Lower leg skin (tissue), 4 donors: ENCODE measurements around the gene DOK7. TPM values are rescaled to one million over a fixed set of nuclear protein-coding genes. Genes with fewer than 3 reads are reported as not detected.

ENCODE experiments used
- DNase-seq, 2 donors: peaks; one replicate each; pipeline ENCODE4 v3.0.0-alpha.2; 2019; ENCODE audit warnings: low spot score in 2 of 2
- H3K4me3 ChIP-seq: fragments of 200-600 bp; sonication (generic); 2 replicates; pipeline ENCODE4 v1.5.1; 2017; ENCODE audit warnings: mild to moderate bottlenecking, low read depth; ENCODE audit not compliant: poor library complexity, severe bottlenecking
- CTCF ChIP-seq, 3 donors: fragments of 450-650 bp; IDR thresholded peaks; one replicate each; pipeline ENCODE4 v1.5.1; 2016; ENCODE audit warnings: antibody characterized with exemption in 3 of 3, mild to moderate bottlenecking in 3 of 3, moderate library complexity in 2 of 3
- POLR2A ChIP-seq, 2 donors: fragments of 450-650 bp; IDR thresholded peaks; one replicate each; pipeline ENCODE4 v1.6.1; 2016 to 2017; ENCODE audit warnings: antibody characterized with exemption in 2 of 2, mild to moderate bottlenecking in 1 of 2, moderate library complexity in 1 of 2
- WGBS, 2 donors: methylation state at CpG; one replicate each; pipeline ENCODE4 v1.1.5; 2018; 5-methylcytosine and 5-hydroxymethylcytosine counted together
- intact Hi-C: fragments of 100-400 bp; cut with DNase I; formaldehyde crosslinking; loops from one replicate; pipeline ENCODE4 v1.15.0; 2023; ENCODE audit warnings: low total_unique reads
- total RNA-seq, 4 donors: library from RNA; depleted of rRNA; stranded (reverse); fragments of >200 nt; gene quantifications; one replicate each; pipeline ENCODE4 v1.1.0, GENCODE V29; 2016

The DOK7 gene
- total RNA-seq, 4 donors from 2014 or later: 1.9 to 9.8 (median 5.9) TPM

GRCh38 chr4:3437998-3438846 is 24.9 kb upstream of the DOK7 start:
- no peak for TF ChIP-seq POLR2A (IDR thresholded peaks at IDR 0.05)
- no peak for TF ChIP-seq CTCF (IDR thresholded peaks at IDR 0.05)
- no peak overlapping the region for H3K4me3 ChIP-seq
- intact Hi-C loops: no loop called here
- WGBS, 2 donors: 47 to 58% methylated on average over 22 to 24 of the region's 28 CpGs
- DNase-seq: no peak

GRCh38 chr4:3438847-3439180 is 24.3 kb upstream of the DOK7 start:
- H3K4me3 ChIP-seq: no peak overlapping the region
- TF ChIP-seq CTCF (IDR thresholded peaks at IDR 0.05): no peak
- TF ChIP-seq POLR2A (IDR thresholded peaks at IDR 0.05): no peak
- intact Hi-C loops: no loop called here
- DNase-seq: no peak
- WGBS, 2 donors: 57 to 65% methylated on average over 6 to 9 of the region's 10 CpGs

GRCh38 chr4:3439391-3439790 is 23.7 kb upstream of the DOK7 start:
- intact Hi-C loops: no loop called here
- 70 to 80% methylated on average over 9 to 16 of the region's 16 CpGs for WGBS, 2 donors
- DNase-seq: no peak
- TF ChIP-seq CTCF (IDR thresholded peaks at IDR 0.05): no peak
- TF ChIP-seq POLR2A (IDR thresholded peaks at IDR 0.05): no peak
- no peak overlapping the region for H3K4me3 ChIP-seq

GRCh38 chr4:3440011-3440410 is 23.1 kb upstream of the DOK7 start:
- TF ChIP-seq POLR2A (IDR thresholded peaks at IDR 0.05): no peak
- no peak for TF ChIP-seq CTCF (IDR thresholded peaks at IDR 0.05)
- DNase-seq: no peak
- intact Hi-C loops: loop anchor here (5.0 to 10.0 kb wide), 2 partner anchors 98 to 335 kb away; no protein-coding TSS in a partner anchor
- no peak overlapping the region for H3K4me3 ChIP-seq
- 50 to 60% methylated on average over 7 of the region's 7 CpGs for WGBS, 2 donors

GRCh38 chr4:3440979-3441500 is 22.1 kb upstream of the DOK7 start:
- 47 to 55% methylated on average over 13 to 14 of the region's 15 CpGs for WGBS, 2 donors
- DNase-seq: no peak
- no peak overlapping the region for H3K4me3 ChIP-seq
- TF ChIP-seq CTCF (IDR thresholded peaks at IDR 0.05) (no peak), POLR2A (IDR thresholded peaks at IDR 0.05) (no peak)
- intact Hi-C loops: loop anchor here (5.0 to 10.0 kb wide), 2 partner anchors 99 to 336 kb away; no protein-coding TSS in a partner anchor
